ENCODE results near the gene NEDD4L. TPM values are rescaled to one million over a fixed set of nuclear protein-coding genes. Genes with fewer than 3 reads are reported as not detected.
A peak's percentile ranks its signal among the peaks of the same experiment; 100 is the strongest.

Gene NEDD4L
- total and polyA plus RNA-seq, 10 of the 15 experiments (the other 5 are each of a cell fraction or from before 2014, with no cell fraction given) = 7.4 to 24.0 (median 17.7) TPM

DNA sequence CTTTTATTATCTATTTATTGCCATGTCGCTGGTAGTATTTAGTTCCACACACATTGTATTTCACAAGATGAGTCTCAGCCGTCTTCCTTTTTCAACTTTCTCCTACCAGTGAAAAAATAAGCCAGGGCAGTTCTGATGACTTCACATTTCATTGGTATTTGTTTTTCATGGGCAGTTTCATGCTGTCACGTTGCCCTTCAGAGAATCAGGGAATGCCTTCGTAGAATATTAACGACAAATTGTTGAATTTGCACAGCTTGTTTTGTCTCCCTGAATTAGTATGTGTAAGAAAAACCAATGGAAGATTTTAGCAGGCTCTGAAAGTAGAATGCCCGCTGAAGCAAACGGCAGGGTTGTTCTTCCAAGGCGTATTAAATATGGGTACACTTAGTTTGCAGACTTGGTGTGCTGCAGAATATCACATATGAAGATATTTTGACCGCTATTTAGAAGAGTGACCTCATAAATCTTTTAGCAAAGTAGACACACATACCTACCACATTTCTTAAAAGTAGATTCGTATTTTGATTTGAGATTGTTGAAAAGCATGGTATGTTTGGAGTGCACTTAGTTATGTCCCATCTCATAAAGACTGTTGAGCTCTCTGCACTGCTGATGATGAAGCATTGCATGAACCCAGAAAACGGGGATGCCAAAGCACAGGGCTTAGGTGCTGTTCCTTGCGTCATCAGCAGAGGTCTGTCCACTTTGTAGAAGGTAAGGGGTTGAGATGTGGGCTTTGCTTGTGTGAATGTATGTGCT lies 2.9 kb downstream of the NEDD4L start:
- ChIA-PET SMC1A (ENCODE audit: uncharacterized antibody, unreplicated experiment) (interaction anchor here (0.6 to 4.8 kb wide), 12 partner anchors 14 to 90 kb away, joined by 3 to 31 read pairs (median 4); no protein-coding TSS in a partner anchor), RAD21 (ENCODE audit: unreplicated experiment) (interaction anchor here (1.0 to 3.8 kb wide), 6 partner anchors 38 to 164 kb away, joined by 3 to 25 read pairs (median 10); no protein-coding TSS in a partner anchor), CTCF (interaction anchor here (0.9 to 6.9 kb wide), 9 partner anchors 9 to 89 kb away, joined by 3 to 117 read pairs (median 6); no protein-coding TSS in a partner anchor), POLR2A (interaction anchor here (0.8 kb wide), 1 partner anchor 90 kb away, joined by 3 read pairs; no protein-coding TSS in a partner anchor)
- no peak for FAIRE-seq
- DNase-seq (ENCODE audit: low read depth, low spot score) = no peak
- Histone ChIP-seq H3K27ac (ENCODE audit: control insufficient read depth, insufficient read depth) (no peak overlapping the region), H4K20me1 (ENCODE audit: control insufficient read depth, insufficient read depth) (no peaks in the 10 kb centered on the region), H3K27me3 (replicated peaks in 1 of 2; ENCODE audit: control insufficient read depth in 2 of 2, insufficient read depth in 2 of 2, low read length in 1 of 2) (no peaks in the 10 kb centered on the region), H3K9ac (ENCODE audit: control insufficient read depth, insufficient read depth, low read length) (no peak overlapping the region), H3K4me3 (peak overlapping the region; percentile 13; the same call in 1 of the 2 replicates), H2AFZ (ENCODE audit: control insufficient read depth, low read depth, low read length) (no peak overlapping the region), H3K9me3 (replicated peaks; ENCODE audit: control insufficient read depth, insufficient read depth, low read length) (no peaks in the 10 kb centered on the region), H3K79me2 (ENCODE audit: control insufficient read depth, insufficient read depth, low read length) (peaks cover 5% of the 10 kb centered on the region), H3K4me2 (ENCODE audit: control insufficient read depth, insufficient read depth) (no peak overlapping the region), H3K4me1 (ENCODE audit: control insufficient read depth, insufficient read depth, low read length) (peaks cover 6% of the 10 kb centered on the region; the same call in 1 of the 2 replicates), H3K36me3 (ENCODE audit: control insufficient read depth in 2 of 2, insufficient read depth in 2 of 2, low read length in 1 of 2) (no peaks in the 10 kb centered on the region)
- ATAC-seq = no peak
- no TSS peak for BruUV-seq (replicated peaks)
- intact Hi-C loops (cut with micrococcal nuclease; ENCODE audit: unreplicated experiment) (loop anchor here (10.0 kb wide), 2 partner anchors 278 to 412 kb away; no protein-coding TSS in a partner anchor), in situ Hi-C loops (cut with MboI) (loop anchor here (5.0 kb wide), 1 partner anchor 75 kb away; no protein-coding TSS in a partner anchor)
- 92% methylated on average over 12 of the region's 12 CpGs for WGBS (ENCODE audit: insufficient coverage, insufficient replicate concordance, low lambda C conversion rate, missing lambda C conversion rate)
- TF ChIP-seq ZNF217 (IDR thresholded peaks at IDR 0.05) (no peak), NRF1 (conservative IDR thresholded peaks at IDR 0.05; ENCODE audit: low read depth, low read length) (no peak), TAF1 (IDR thresholded peaks at IDR 0.05; ENCODE audit: borderline replicate concordance, low read depth, low read length) (no peak), POLR2A (IDR thresholded peaks at IDR 0.05; ENCODE audit: low read depth, low read length) (no peak), HDGF (IDR thresholded peaks at IDR 0.05) (no peak), SIX5 (IDR thresholded peaks at IDR 0.05; ENCODE audit: low read depth, low read length, severe bottlenecking) (no peak), MEF2B (IDR thresholded peaks at IDR 0.05; ENCODE audit: partially characterized antibody, poor library complexity, severe bottlenecking) (no peak), USF2 (IDR thresholded peaks at IDR 0.05; ENCODE audit: borderline replicate concordance, low read depth, low read length) (no peak), RUNX3 (IDR thresholded peaks at IDR 0.05; ENCODE audit: low read length) (no peak), CBFB (IDR thresholded peaks at IDR 0.05; ENCODE audit: low read depth) (no peak), CEBPZ (IDR thresholded peaks at IDR 0.05; ENCODE audit: low read depth, low read length) (no peak), PBX3 (IDR thresholded peaks at IDR 0.05; ENCODE audit: insufficient replicate concordance, low read depth, low read length) (no peak), POLR2AphosphoS2 (IDR thresholded peaks at IDR 0.05; ENCODE audit: low read depth, low read length) (no peak), ASH2L (IDR thresholded peaks at IDR 0.05; ENCODE audit: borderline replicate concordance, low read depth) (no peak)
- TF ChIP-seq, protein P1, sequence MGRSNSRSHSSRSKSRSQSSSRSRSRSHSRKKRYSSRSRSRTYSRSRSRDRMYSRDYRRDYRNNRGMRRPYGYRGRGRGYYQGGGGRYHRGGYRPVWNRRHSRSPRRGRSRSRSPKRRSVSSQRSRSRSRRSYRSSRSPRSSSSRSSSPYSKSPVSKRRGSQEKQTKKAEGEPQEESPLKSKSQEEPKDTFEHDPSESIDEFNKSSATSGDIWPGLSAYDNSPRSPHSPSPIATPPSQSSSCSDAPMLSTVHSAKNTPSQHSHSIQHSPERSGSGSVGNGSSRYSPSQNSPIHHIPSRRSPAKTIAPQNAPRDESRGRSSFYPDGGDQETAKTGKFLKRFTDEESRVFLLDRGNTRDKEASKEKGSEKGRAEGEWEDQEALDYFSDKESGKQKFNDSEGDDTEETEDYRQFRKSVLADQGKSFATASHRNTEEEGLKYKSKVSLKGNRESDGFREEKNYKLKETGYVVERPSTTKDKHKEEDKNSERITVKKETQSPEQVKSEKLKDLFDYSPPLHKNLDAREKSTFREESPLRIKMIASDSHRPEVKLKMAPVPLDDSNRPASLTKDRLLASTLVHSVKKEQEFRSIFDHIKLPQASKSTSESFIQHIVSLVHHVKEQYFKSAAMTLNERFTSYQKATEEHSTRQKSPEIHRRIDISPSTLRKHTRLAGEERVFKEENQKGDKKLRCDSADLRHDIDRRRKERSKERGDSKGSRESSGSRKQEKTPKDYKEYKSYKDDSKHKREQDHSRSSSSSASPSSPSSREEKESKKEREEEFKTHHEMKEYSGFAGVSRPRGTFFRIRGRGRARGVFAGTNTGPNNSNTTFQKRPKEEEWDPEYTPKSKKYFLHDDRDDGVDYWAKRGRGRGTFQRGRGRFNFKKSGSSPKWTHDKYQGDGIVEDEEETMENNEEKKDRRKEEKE (IDR thresholded peaks at IDR 0.05) = no peak
